Activated T-cell treated with anti-CD3 and anti-CD28 coated beads for 48 hours (primary cell): ENCODE data around the gene MED27.
"Not testable (repeated sequence)": the region's sequence is repeated elsewhere in the genome, so short reads cannot be mapped to it uniquely, and the experiment has no call there.

Experiments used
- DNase-seq: peaks from one replicate; pipeline ENCODE4 v3.0.0-alpha.2; 2020; ENCODE audit warnings: low read depth

The MED27 gene

DNA sequence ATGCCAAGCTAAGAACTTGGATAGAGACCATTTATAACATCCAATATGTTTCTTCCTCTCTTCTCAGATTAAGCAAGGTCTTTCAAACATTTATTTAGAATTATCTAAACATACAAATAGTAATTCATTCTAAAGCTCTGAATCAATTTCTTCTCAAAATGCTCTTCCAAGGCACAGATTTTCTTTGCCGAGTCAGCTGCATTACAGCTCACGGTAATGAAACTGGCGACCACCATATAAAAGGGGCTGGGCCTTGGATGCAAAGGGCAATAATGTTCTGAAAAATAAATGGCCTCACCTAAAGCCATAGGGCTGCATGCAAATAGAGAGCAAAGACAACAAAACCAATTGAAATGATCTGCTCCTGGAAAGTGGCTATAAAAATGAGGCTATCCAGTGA is 63.8 kb downstream of the MED27 start:
- DNase-seq = no peak

GRCh38 chr9:132014218-132014805 is 65.4 kb downstream of the MED27 start:
- no peak for DNase-seq

DNA sequence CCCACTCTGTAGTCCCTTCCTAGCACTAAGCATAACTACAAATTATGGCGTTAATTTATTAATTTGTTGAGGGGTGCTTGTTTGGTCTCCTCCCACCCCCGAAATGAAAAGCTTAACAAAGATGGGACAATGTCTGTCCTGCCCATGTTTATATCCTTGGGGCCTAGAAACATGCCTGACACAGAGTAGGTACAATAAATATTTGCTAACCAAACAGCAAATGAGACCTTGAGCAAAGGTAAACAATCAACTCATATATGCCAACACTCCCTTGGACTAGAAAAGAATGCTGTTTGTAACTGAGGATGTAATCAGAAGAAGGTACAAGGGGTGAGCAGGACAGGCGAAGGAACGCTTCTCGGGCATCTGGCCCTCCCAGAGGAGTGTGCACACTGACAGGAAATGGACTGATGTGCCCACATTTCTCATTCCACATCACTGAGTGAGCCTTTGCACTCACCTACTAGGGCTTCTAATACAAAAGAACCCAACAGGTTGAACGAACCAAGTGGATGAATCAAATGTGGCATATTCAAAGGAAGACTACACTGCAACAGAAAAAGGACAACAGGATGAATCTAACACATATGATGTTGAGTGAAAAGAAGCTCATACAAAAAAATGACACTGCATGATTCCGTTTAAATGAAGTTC is 66.8 kb downstream of the MED27 start:
- DNase-seq = no peak

GRCh38 chr9:132011896-132012295 is 67.8 kb downstream of the MED27 start:
- no peak for DNase-seq

DNA sequence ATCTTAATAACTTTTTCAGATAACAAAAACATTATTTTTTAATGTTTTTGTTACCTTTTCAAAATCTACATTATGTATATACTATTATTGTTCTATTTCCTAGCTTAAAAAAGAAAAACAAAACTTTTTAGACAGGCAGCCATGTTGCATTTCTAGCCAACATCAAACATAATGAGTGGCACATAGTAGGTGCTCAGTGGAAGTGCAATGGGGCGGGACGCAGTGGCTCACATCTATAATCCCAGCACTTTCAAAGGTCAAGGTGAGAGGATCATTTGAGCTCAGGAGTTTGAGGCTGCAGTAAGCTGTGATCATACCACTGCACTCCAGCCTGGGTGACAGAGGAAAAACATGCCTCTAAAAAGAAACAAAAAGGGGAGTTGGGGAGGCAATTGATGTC is 68.4 kb downstream of the MED27 start:
- no peak for DNase-seq

DNA sequence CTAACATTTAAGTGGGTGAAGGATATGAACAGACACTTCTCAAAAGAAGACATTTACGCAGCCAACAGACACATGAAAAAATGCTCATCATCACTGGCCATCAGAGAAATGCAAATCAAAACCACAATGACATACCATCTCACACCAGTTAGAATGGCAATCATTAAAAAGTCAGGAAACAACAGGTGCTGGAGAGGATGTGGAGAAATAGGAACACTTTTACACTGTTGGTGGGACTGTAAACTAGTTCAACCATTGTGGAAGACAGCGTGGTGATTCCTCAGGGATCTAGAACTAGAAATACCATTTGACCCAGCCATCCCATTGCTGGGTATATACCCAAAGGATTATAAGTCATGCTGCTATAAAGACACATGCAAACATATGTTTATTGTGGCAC is 69.5 kb downstream of the MED27 start:
- not testable (repeated sequence) for DNase-seq

GRCh38 chr9:132008855-132009812 is 70.5 kb downstream of the MED27 start:
- DNase-seq = no peak

- DNase-seq = no peak
Measured at GRCh38 chr9:132008184-132008803, 71.4 kb downstream of the MED27 start.

- no peak for DNase-seq
Measured at GRCh38 chr9:132007371-132008025, 72.2 kb downstream of the MED27 start.

DNA sequence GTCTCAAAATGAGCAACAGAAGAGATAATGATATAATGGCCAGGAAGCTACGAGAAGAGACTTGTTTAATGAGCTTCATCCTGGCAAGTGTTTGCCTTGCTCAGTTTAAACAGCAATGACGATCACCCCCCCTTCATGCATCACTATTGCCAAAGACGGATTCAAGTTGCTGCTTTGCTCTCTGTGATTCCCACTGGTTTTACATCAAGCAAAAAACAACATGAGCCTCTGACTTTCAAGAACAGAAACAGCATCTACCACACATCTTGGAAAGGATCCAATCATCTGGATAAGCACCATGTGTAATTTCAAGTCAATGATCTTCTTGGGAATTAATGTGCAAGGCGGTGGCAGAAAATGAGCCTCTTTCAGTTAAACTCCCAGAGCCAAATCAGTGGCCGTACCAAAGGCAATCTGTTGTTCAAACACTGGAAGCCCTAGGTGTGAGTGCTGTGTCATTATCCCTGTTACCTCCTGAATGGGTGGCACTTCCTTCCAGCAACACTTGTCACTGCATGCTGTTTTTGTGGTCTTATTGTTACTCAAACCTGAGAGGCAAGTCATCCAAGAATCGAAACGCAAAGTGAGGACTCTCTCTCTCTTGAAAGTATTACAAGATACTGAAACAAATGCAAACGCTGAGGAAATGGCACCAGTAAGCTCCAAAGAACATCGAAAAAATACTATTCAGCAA is 72.8 kb downstream of the MED27 start:
- DNase-seq = peak; percentile 8

DNA sequence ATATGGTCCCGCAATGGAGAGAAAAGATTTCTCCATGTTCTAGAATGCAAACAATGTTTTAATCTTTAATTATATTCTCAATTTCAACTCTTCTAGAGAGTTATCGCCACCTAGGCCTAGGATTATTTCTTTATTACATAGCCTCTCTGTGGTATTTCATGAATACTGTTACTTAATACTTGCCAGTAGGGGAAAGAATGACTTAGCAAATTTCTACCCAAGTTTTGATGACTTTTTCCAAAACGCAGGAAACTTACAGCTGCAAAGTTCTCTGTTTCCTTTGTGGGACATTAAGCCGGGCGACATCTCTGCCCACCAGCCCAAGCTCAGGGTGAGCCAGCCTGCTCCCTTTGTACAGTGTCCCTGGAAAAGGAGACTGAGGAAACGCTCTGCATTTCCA is 73.8 kb downstream of the MED27 start:
- no peak for DNase-seq

- DNase-seq = no peak
Measured at GRCh38 chr9:132004323-132004722, 75.3 kb downstream of the MED27 start.

DNA sequence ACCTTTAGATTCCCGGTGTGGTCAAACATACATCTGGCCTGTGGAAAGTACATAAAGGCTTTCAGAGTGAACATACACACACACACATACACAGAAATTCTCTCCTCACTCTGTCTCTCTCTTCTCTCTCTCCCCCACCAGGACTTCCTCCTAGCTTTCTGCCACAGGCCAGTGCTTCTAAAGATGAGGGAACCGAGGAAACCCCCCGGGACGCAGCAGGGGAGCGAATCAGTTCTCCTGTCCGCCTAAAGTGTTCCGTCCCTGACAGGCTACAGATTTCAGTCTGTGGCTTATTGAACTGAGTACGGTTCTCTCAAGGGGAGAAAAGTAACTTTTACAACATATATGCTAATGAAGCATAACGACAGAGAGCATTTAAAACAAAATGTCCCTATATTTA is 75.8 kb downstream of the MED27 start:
- DNase-seq = no peak

GRCh38 chr9:132003319-132003704 is 76.4 kb downstream of the MED27 start:
- no peak for DNase-seq

DNA sequence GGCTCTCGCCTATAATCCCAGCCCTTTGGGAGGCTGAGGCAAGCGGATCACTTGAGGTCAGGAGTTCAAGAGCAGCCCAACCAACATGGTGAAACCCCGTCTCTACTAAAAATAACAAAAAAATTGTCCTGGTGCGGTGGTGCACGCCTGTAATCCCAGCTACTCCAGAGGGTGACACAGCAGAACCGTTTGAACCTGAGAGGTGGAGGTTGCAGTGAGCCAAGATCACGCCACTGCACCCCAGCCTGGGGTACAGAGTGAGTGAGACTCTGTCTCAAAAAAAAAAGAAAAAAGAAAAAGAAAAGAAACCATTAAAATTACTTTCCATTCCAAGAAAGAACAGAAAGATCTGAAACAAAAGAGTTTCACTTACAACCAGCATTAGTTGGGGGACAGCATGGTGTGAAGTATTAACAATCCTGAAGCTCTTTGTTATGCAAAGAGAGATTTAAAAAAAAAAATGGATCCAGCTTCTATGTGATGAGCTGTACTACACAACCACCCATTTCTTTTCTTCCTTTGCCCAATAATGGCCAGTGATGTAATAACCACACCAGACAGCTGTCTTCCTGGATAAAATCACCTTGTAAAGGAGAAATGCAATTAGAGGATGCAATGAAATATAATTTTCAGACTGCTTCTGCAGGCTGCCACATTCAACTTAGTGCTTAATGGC is 76.9 kb downstream of the MED27 start:
- DNase-seq = no peak

GRCh38 chr9:132001567-132001966 is 78.1 kb downstream of the MED27 start:
- no peak for DNase-seq

GRCh38 chr9:132000659-132001058 is 79.0 kb downstream of the MED27 start:
- DNase-seq = no peak

GRCh38 chr9:131999692-132000551 is 79.7 kb downstream of the MED27 start:
- no peak for DNase-seq

DNA sequence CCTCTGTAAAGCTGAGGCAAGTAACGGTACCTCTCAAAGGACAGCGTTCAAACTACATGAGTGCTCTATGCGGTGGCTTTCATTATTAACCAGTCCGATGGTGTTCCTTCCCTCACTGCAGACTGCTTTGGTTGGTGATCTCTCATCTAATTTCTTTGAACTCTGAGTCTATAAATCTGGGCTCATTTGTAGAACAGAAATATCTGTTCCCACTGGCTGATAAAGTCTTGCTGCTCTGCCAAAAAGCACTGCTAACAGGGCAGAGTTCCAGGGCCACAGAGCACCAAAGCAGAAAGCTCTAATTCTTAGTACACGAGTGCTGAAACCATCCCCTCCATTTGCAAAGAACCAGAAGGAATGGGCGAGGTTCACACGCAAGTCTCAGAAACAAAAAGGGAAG is 81.9 kb downstream of the MED27 start:
- no peak for DNase-seq

GRCh38 chr9:131997076-131997475 is 82.6 kb downstream of the MED27 start:
- DNase-seq = no peak
